Liver (tissue), 9 donors: ENCODE data around the gene ARL6IP4. TPM values are rescaled to one million over a fixed set of nuclear protein-coding genes. Genes with fewer than 3 reads are reported as not detected.
"Not testable (repeated sequence)": the region's sequence is repeated elsewhere in the genome, so short reads cannot be mapped to it uniquely, and the experiment has no call there.

Experiments used
- DNase-seq: peaks from one replicate; pipeline ENCODE4 v3.0.0-alpha.2; 2017; ENCODE audit warnings: low spot score
- H3K27ac ChIP-seq, 2 donors: one replicate each; pipeline ENCODE4 v1.7.0; 2013; ENCODE audit warnings: inconsistent platforms in 2 of 2, low read length in 2 of 2, control low read depth in 1 of 2, low read depth in 1 of 2, mild to moderate bottlenecking in 1 of 2
- H3K27me3 ChIP-seq, 4 donors: one replicate each; pipeline versions ENCODE4 v1.6.1 to v1.7.0; 2013; ENCODE audit warnings: low read length in 3 of 4, inconsistent platforms in 1 of 4, mild to moderate bottlenecking in 1 of 4, moderate library complexity in 1 of 4; ENCODE audit not compliant: control insufficient read depth in 4 of 4, insufficient read depth in 4 of 4
- H3K36me3 ChIP-seq, 4 donors: one replicate each; pipeline versions ENCODE4 v1.6.1 to v1.7.0; 2013; ENCODE audit warnings: low read length in 3 of 4, mild to moderate bottlenecking in 3 of 4, low read depth in 1 of 4, moderate library complexity in 1 of 4; ENCODE audit not compliant: control insufficient read depth in 4 of 4, insufficient read depth in 3 of 4
- H3K4me1 ChIP-seq, 4 donors: one replicate each; pipeline versions ENCODE4 v1.6.1 to v1.7.0; 2013; ENCODE audit warnings: low read length in 3 of 4, mild to moderate bottlenecking in 3 of 4, moderate library complexity in 1 of 4; ENCODE audit not compliant: control insufficient read depth in 4 of 4, insufficient read depth in 4 of 4
- H3K4me3 ChIP-seq, 3 donors: one replicate each; pipeline versions ENCODE4 v1.6.1 to v1.7.0; 2013; ENCODE audit warnings: low read length in 3 of 3, control low read depth in 1 of 3, low read depth in 1 of 3, mild to moderate bottlenecking in 1 of 3
- H3K9ac ChIP-seq, 2 donors: one replicate each; pipeline ENCODE4 v1.7.0; 2013; ENCODE audit warnings: low read length in 2 of 2, mild to moderate bottlenecking in 2 of 2, moderate library complexity in 2 of 2, control low read depth in 1 of 2, low read depth in 1 of 2
- H3K9me3 ChIP-seq, 4 donors: one replicate each; pipeline versions ENCODE4 v1.6.1 to v1.7.0; 2013; ENCODE audit warnings: low read length in 3 of 4; ENCODE audit not compliant: control insufficient read depth in 4 of 4
- ATF3 ChIP-seq: IDR thresholded peaks from 2 replicates; pipeline ENCODE4 v1.6.1; 2016; ENCODE audit warnings: antibody characterized with exemption
- CTCF ChIP-seq: fragments of 150-350 bp; IDR thresholded peaks from 2 replicates; pipeline ENCODE4 v1.5.1; 2017; ENCODE audit warnings: improper control_type of control experiment, low read depth, low read length; ENCODE audit not compliant: missing input control
- EGR1 ChIP-seq, 2 donors: IDR thresholded peaks; 2 replicates each; pipeline ENCODE4 v1.6.1; 2016 to 2018; ENCODE audit warnings: antibody characterized with exemption in 2 of 2, low read depth in 2 of 2
- FOXA1 ChIP-seq: IDR thresholded peaks from 2 replicates; pipeline ENCODE4 v1.6.1; 2016; ENCODE audit warnings: antibody characterized with exemption
- FOXA2 ChIP-seq: IDR thresholded peaks from 2 replicates; pipeline ENCODE4 v1.6.1; 2016; ENCODE audit warnings: antibody characterized with exemption
- GABPA ChIP-seq, 2 donors: IDR thresholded peaks in 1 of 2; conservative IDR thresholded peaks in 1 of 2; 2 replicates each; pipeline ENCODE4 v1.6.1; 2016; ENCODE audit warnings: antibody characterized with exemption in 2 of 2, mild to moderate bottlenecking in 1 of 2, moderate library complexity in 1 of 2
- HNF4A ChIP-seq, 2 donors: conservative IDR thresholded peaks; 2 replicates each; pipeline ENCODE4 v1.6.1; 2016; ENCODE audit warnings: antibody characterized with exemption in 2 of 2, mild to moderate bottlenecking in 2 of 2
- HNF4G ChIP-seq: IDR thresholded peaks from 2 replicates; pipeline ENCODE4 v1.6.1; 2016; ENCODE audit warnings: antibody characterized with exemption
- JUND ChIP-seq, 2 donors: IDR thresholded peaks; 2 replicates each; pipeline ENCODE4 v1.6.1; 2016; ENCODE audit warnings: antibody characterized with exemption in 2 of 2
- MAX ChIP-seq: IDR thresholded peaks from 2 replicates; pipeline ENCODE4 v1.6.1; 2016; ENCODE audit warnings: antibody characterized with exemption
- NR2F2 ChIP-seq: IDR thresholded peaks from 2 replicates; pipeline ENCODE4 v1.6.1; 2016; ENCODE audit warnings: antibody characterized with exemption
- RAD21 ChIP-seq, 2 donors: IDR thresholded peaks; 2 replicates each; pipeline ENCODE4 v1.6.1; 2016; ENCODE audit warnings: antibody characterized with exemption in 2 of 2, mild to moderate bottlenecking in 2 of 2
- REST ChIP-seq: IDR thresholded peaks from 2 replicates; pipeline ENCODE4 v1.6.1; 2016; ENCODE audit warnings: antibody characterized with exemption, mild to moderate bottlenecking
- RXRA ChIP-seq, 2 donors: IDR thresholded peaks; 2 replicates each; pipeline ENCODE4 v1.6.1; 2017 to 2018; ENCODE audit warnings: antibody characterized with exemption in 2 of 2, mild to moderate bottlenecking in 1 of 2
- SP1 ChIP-seq: IDR thresholded peaks from 2 replicates; pipeline ENCODE4 v1.6.1; 2018; ENCODE audit warnings: antibody characterized with exemption, mild to moderate bottlenecking
- TAF1 ChIP-seq: conservative IDR thresholded peaks from 2 replicates; pipeline ENCODE4 v1.6.1; 2016; ENCODE audit warnings: antibody characterized with exemption, mild to moderate bottlenecking
- YY1 ChIP-seq: IDR thresholded peaks from 2 replicates; pipeline ENCODE4 v1.6.1; 2016; ENCODE audit warnings: antibody characterized with exemption, mild to moderate bottlenecking
- WGBS: extraction: QIAGEN DNeasy Blood & Tissue Kit; methylation state at CpG from one replicate; pipeline ENCODE4 v1.1.7; 2013; 5-methylcytosine and 5-hydroxymethylcytosine counted together
- polyA plus RNA-seq, 2 donors: library from polyadenylated mRNA; stranded (reverse) in 1 of 2; unstranded in 1 of 2; fragments of 200-250 nt in 1 of 2; fragments of >200 nt in 1 of 2; fragmentation: Nextera tagmentation in 1 of 2; extraction: Ambion mirVana in 1 of 2; gene quantifications; one replicate each; pipeline versions ENCODE4 v1.2.1 to v1.2.3, GENCODE V29; 2013 to 2015
- total RNA-seq, 2 donors: library from RNA; depleted of rRNA; stranded (reverse); fragments of >200 nt; gene quantifications; one replicate each; pipeline ENCODE4 v1.2.3, GENCODE V29; 2014
- donor health status: healthy.
- donor health status: healthy.
- donor health status: healthy.
- donor health status: healthy.
- donor health status: healthy.

ARL6IP4 gene
- total and polyA plus RNA-seq, 4 donors: 59.2 to 187 (median 121) TPM

GRCh38 chr12:122935318-122935717, 45.2 kb upstream of the ARL6IP4 start:
- Histone ChIP-seq H3K36me3 (no peaks in the 10 kb centered on the region), H3K9ac (no peak overlapping the region), H3K4me3 (no peak overlapping the region), H3K9me3 (no peaks in the 10 kb centered on the region), H3K27ac (no peak overlapping the region), H3K27me3 (no peaks in the 10 kb centered on the region), H3K4me1 (peaks cover 0 to 3% (median 1%) of the 10 kb centered on the region in 4 donors)
- TF ChIP-seq REST: no peak
- TF ChIP-seq RXRA (IDR thresholded peaks at IDR 0.05): no peak
- no peak for TF ChIP-seq FOXA2
- TF ChIP-seq YY1: no peak
- TF ChIP-seq ATF3: no peak
- TF ChIP-seq NR2F2: no peak
- DNase-seq: no peak
- 93% methylated on average over 8 of the region's 8 CpGs for WGBS

GRCh38 chr12:122937622-122938091, 42.8 kb upstream of the ARL6IP4 start:
- Histone ChIP-seq H3K9ac (no peak overlapping the region), H3K27ac (no peak overlapping the region), H3K4me3 (no peak overlapping the region), H3K36me3 (no peaks in the 10 kb centered on the region), H3K9me3 (no peaks in the 10 kb centered on the region), H3K4me1 (peaks cover 0 to 3% (median 1%) of the 10 kb centered on the region in 4 donors), H3K27me3 (no peaks in the 10 kb centered on the region)
- DNase-seq: no peak
- TF ChIP-seq HNF4A (conservative IDR thresholded peaks at IDR 0.05) (peak; percentile 21 to 64), NR2F2 (no peak), YY1 (peak; percentile 21), RAD21 (IDR thresholded peaks at IDR 0.05) (peak; percentile 18 to 38), RXRA (IDR thresholded peaks at IDR 0.05) (peak; percentile 29 to 81), TAF1 (no peak), MAX (peak; percentile 57), HNF4G (no peak), GABPA (IDR thresholded peaks at IDR 0.05 in 1 of 2, conservative IDR thresholded peaks at IDR 0.05 in 1 of 2) (peak in 1 of 2 donors; percentile 15)
- WGBS: 53% methylated on average over 3 of the region's 3 CpGs

- H3K27me3 ChIP-seq: no peaks in the 10 kb centered on the region
- no peak overlapping the region for H3K4me3 ChIP-seq
- peaks cover 0 to 3% (median 1%) of the 10 kb centered on the region in 4 donors for H3K4me1 ChIP-seq
- TF ChIP-seq NR2F2 (no peak), HNF4G (no peak), GABPA (IDR thresholded peaks at IDR 0.05 in 1 of 2, conservative IDR thresholded peaks at IDR 0.05 in 1 of 2) (no peak), CTCF (no peak), EGR1 (IDR thresholded peaks at IDR 0.05; ENCODE audit: low read depth in 2 of 2) (no peak), ATF3 (no peak), FOXA2 (no peak), JUND (IDR thresholded peaks at IDR 0.05) (no peak), FOXA1 (no peak), MAX (no peak), SP1 (no peak)
- WGBS: 92% methylated on average over 4 of the region's 4 CpGs
- no peaks in the 10 kb centered on the region for H3K36me3 ChIP-seq
- no peak overlapping the region for H3K9ac ChIP-seq
- no peak for DNase-seq
- no peaks in the 10 kb centered on the region for H3K9me3 ChIP-seq
- H3K27ac ChIP-seq: no peak overlapping the region
Measured at GRCh38 chr12:122939125-122939524, 41.4 kb upstream of the ARL6IP4 start.

- WGBS: 89% methylated on average over 5 of the region's 5 CpGs
- not testable (repeated sequence) for H3K4me1 ChIP-seq, H3K27ac ChIP-seq, H3K27me3 ChIP-seq, DNase-seq, H3K9ac ChIP-seq, H3K9me3 ChIP-seq, H3K36me3 ChIP-seq, H3K4me3 ChIP-seq
Measured at GRCh38 chr12:122941351-122941750, 39.1 kb upstream of the ARL6IP4 start.
